ENCODE measurements around the gene NPAS3. TPM values are rescaled to one million over a fixed set of nuclear protein-coding genes. Genes with fewer than 3 reads are reported as not detected.

The NPAS3 gene
- polyA plus RNA-seq, 1 donor = 1.0 TPM

- no peaks in the 10 kb centered on the region for H3K4me1 ChIP-seq (ENCODE audit: control insufficient read depth, insufficient read depth, low read length)
- no peak overlapping the region for H3K4me3 ChIP-seq (ENCODE audit: low read length)
- H3K27me3 ChIP-seq (ENCODE audit: control insufficient read depth, insufficient read depth, low read length) = no peaks in the 10 kb centered on the region
- DNase-seq = no peak
- 90% methylated on average over 2 of the region's 4 CpGs for WGBS (ENCODE audit: insufficient coverage, low lambda C conversion rate)
- no peaks in the 10 kb centered on the region for H3K9me3 ChIP-seq (ENCODE audit: control insufficient read depth, low read depth, low read length)
- no peak overlapping the region for H3K27ac ChIP-seq (ENCODE audit: low read length)
- H3K36me3 ChIP-seq (ENCODE audit: control insufficient read depth, insufficient read depth, low read length) = no peaks in the 10 kb centered on the region
These were observed 566.7 kb downstream of the NPAS3 start for GRCh38 chr14:33505266-33505962.

- H3K9me3 ChIP-seq (ENCODE audit: control insufficient read depth, low read depth, low read length) = no peaks in the 10 kb centered on the region
- no peaks in the 10 kb centered on the region for H3K4me1 ChIP-seq (ENCODE audit: control insufficient read depth, insufficient read depth, low read length)
- no peaks in the 10 kb centered on the region for H3K36me3 ChIP-seq (ENCODE audit: control insufficient read depth, insufficient read depth, low read length)
- WGBS (ENCODE audit: insufficient coverage, low lambda C conversion rate) = 94% methylated on average over 2 of the region's 6 CpGs
- no peak overlapping the region for H3K4me3 ChIP-seq (ENCODE audit: low read length)
- H3K27ac ChIP-seq (ENCODE audit: low read length) = no peak overlapping the region
- no peaks in the 10 kb centered on the region for H3K27me3 ChIP-seq (ENCODE audit: control insufficient read depth, insufficient read depth, low read length)
- no peak for DNase-seq
These were observed 567.3 kb downstream of the NPAS3 start for GRCh38 chr14:33505963-33506329.

GRCh38 chr14:33508126-33509062 lies 569.7 kb downstream of the NPAS3 start:
- H3K9me3 ChIP-seq (ENCODE audit: control insufficient read depth, low read depth, low read length) = no peaks in the 10 kb centered on the region
- no peak for DNase-seq
- H3K27ac ChIP-seq (ENCODE audit: low read length) = no peak overlapping the region
- no peaks in the 10 kb centered on the region for H3K36me3 ChIP-seq (ENCODE audit: control insufficient read depth, insufficient read depth, low read length)
- H3K27me3 ChIP-seq (ENCODE audit: control insufficient read depth, insufficient read depth, low read length) = no peaks in the 10 kb centered on the region
- H3K4me3 ChIP-seq (ENCODE audit: low read length) = no peak overlapping the region
- no peaks in the 10 kb centered on the region for H3K4me1 ChIP-seq (ENCODE audit: control insufficient read depth, insufficient read depth, low read length)
- 100% methylated on average over 1 of the region's 9 CpGs for WGBS (ENCODE audit: insufficient coverage, low lambda C conversion rate)

GRCh38 chr14:33509454-33509853 lies 570.8 kb downstream of the NPAS3 start:
- Histone ChIP-seq H3K36me3 (ENCODE audit: control insufficient read depth, insufficient read depth, low read length) (no peaks in the 10 kb centered on the region), H3K4me3 (ENCODE audit: low read length) (no peak overlapping the region), H3K9me3 (ENCODE audit: control insufficient read depth, low read depth, low read length) (no peaks in the 10 kb centered on the region), H3K27me3 (ENCODE audit: control insufficient read depth, insufficient read depth, low read length) (no peaks in the 10 kb centered on the region), H3K27ac (ENCODE audit: low read length) (no peak overlapping the region), H3K4me1 (ENCODE audit: control insufficient read depth, insufficient read depth, low read length) (no peaks in the 10 kb centered on the region)
- no peak for DNase-seq
- no CpG with 5 or more reads among the region's 3 CpGs for WGBS (ENCODE audit: insufficient coverage, low lambda C conversion rate)

- Histone ChIP-seq H3K9me3 (ENCODE audit: control insufficient read depth, low read depth, low read length) (no peaks in the 10 kb centered on the region), H3K4me3 (ENCODE audit: low read length) (no peak overlapping the region), H3K4me1 (ENCODE audit: control insufficient read depth, insufficient read depth, low read length) (no peaks in the 10 kb centered on the region), H3K27ac (ENCODE audit: low read length) (no peak overlapping the region), H3K36me3 (ENCODE audit: control insufficient read depth, insufficient read depth, low read length) (no peaks in the 10 kb centered on the region), H3K27me3 (ENCODE audit: control insufficient read depth, insufficient read depth, low read length) (no peaks in the 10 kb centered on the region)
- no CpG with 5 or more reads among the region's 6 CpGs for WGBS (ENCODE audit: insufficient coverage, low lambda C conversion rate)
- DNase-seq = no peak
These were observed 571.4 kb downstream of the NPAS3 start for GRCh38 chr14:33510063-33510481.

GRCh38 chr14:33510991-33511390 lies 572.3 kb downstream of the NPAS3 start:
- 100% methylated on average over 3 of the region's 3 CpGs for WGBS (ENCODE audit: insufficient coverage, low lambda C conversion rate)

GRCh38 chr14:33511851-33512640 lies 573.4 kb downstream of the NPAS3 start:
- H3K27ac ChIP-seq (ENCODE audit: low read length) = no peak overlapping the region
- DNase-seq = no peak
- no peak overlapping the region for H3K4me3 ChIP-seq (ENCODE audit: low read length)
- 100% methylated on average over 1 of the region's 4 CpGs for WGBS (ENCODE audit: insufficient coverage, low lambda C conversion rate)
- no peaks in the 10 kb centered on the region for H3K27me3 ChIP-seq (ENCODE audit: control insufficient read depth, insufficient read depth, low read length)
- no peaks in the 10 kb centered on the region for H3K4me1 ChIP-seq (ENCODE audit: control insufficient read depth, insufficient read depth, low read length)
- H3K9me3 ChIP-seq (ENCODE audit: control insufficient read depth, low read depth, low read length) = no peaks in the 10 kb centered on the region
- H3K36me3 ChIP-seq (ENCODE audit: control insufficient read depth, insufficient read depth, low read length) = no peaks in the 10 kb centered on the region

More at GRCh38 chr14:33510991-33511390, 572.3 kb downstream of the NPAS3 start:
- H3K4me3 ChIP-seq (ENCODE audit: low read length) = no peak overlapping the region
- DNase-seq = no peak
- no peaks in the 10 kb centered on the region for H3K9me3 ChIP-seq (ENCODE audit: control insufficient read depth, low read depth, low read length)
- H3K27me3 ChIP-seq (ENCODE audit: control insufficient read depth, insufficient read depth, low read length) = no peaks in the 10 kb centered on the region
- H3K36me3 ChIP-seq (ENCODE audit: control insufficient read depth, insufficient read depth, low read length) = no peaks in the 10 kb centered on the region
- no peaks in the 10 kb centered on the region for H3K4me1 ChIP-seq (ENCODE audit: control insufficient read depth, insufficient read depth, low read length)
- no peak overlapping the region for H3K27ac ChIP-seq (ENCODE audit: low read length)

- Histone ChIP-seq H3K4me1 (ENCODE audit: control insufficient read depth, insufficient read depth, low read length) (no peaks in the 10 kb centered on the region), H3K4me3 (ENCODE audit: low read length) (no peak overlapping the region), H3K36me3 (ENCODE audit: control insufficient read depth, insufficient read depth, low read length) (no peaks in the 10 kb centered on the region), H3K27ac (ENCODE audit: low read length) (no peak overlapping the region), H3K9me3 (ENCODE audit: control insufficient read depth, low read depth, low read length) (no peaks in the 10 kb centered on the region), H3K27me3 (ENCODE audit: control insufficient read depth, insufficient read depth, low read length) (no peaks in the 10 kb centered on the region)
- DNase-seq = no peak
- 92% methylated on average over 2 of the region's 5 CpGs for WGBS (ENCODE audit: insufficient coverage, low lambda C conversion rate)
These were observed 576.8 kb downstream of the NPAS3 start for GRCh38 chr14:33515441-33515840.

- no peak for DNase-seq
- Histone ChIP-seq H3K4me1 (ENCODE audit: control insufficient read depth, insufficient read depth, low read length) (no peaks in the 10 kb centered on the region), H3K27me3 (ENCODE audit: control insufficient read depth, insufficient read depth, low read length) (no peaks in the 10 kb centered on the region), H3K27ac (ENCODE audit: low read length) (no peak overlapping the region), H3K9me3 (ENCODE audit: control insufficient read depth, low read depth, low read length) (no peaks in the 10 kb centered on the region), H3K4me3 (ENCODE audit: low read length) (no peak overlapping the region), H3K36me3 (ENCODE audit: control insufficient read depth, insufficient read depth, low read length) (no peaks in the 10 kb centered on the region)
- WGBS (ENCODE audit: insufficient coverage, low lambda C conversion rate) = no CpG with 5 or more reads among the region's 3 CpGs
These were observed 577.2 kb downstream of the NPAS3 start for GRCh38 chr14:33515899-33516298.

- H3K4me3 ChIP-seq (ENCODE audit: low read length) = no peak overlapping the region
- no peak overlapping the region for H3K27ac ChIP-seq (ENCODE audit: low read length)
- H3K27me3 ChIP-seq (ENCODE audit: control insufficient read depth, insufficient read depth, low read length) = no peaks in the 10 kb centered on the region
- no peaks in the 10 kb centered on the region for H3K9me3 ChIP-seq (ENCODE audit: control insufficient read depth, low read depth, low read length)
- no CpG with 5 or more reads among the region's 5 CpGs for WGBS (ENCODE audit: insufficient coverage, low lambda C conversion rate)
- DNase-seq = no peak
- no peaks in the 10 kb centered on the region for H3K4me1 ChIP-seq (ENCODE audit: control insufficient read depth, insufficient read depth, low read length)
- no peaks in the 10 kb centered on the region for H3K36me3 ChIP-seq (ENCODE audit: control insufficient read depth, insufficient read depth, low read length)
These were observed 578.3 kb downstream of the NPAS3 start for GRCh38 chr14:33516898-33517436.
